Uterus (tissue), 2 donors: ENCODE measurements around the gene HOXA9.

Source experiments
- CTCF ChIP-seq, 4 experiments: fragments of 200-600 bp in 2 of 4; fragments of 450-650 bp in 2 of 4; sonication (generic) in 2 of 4; IDR thresholded peaks; one replicate each; pipeline ENCODE4 v1.5.1; 2016 to 2019; ENCODE audit warnings: antibody characterized with exemption in 4 of 4, mild to moderate bottlenecking in 2 of 4, moderate library complexity in 1 of 4
- POLR2A ChIP-seq, 2 donors: fragments of 450-650 bp; IDR thresholded peaks; one replicate each; pipeline ENCODE4 v1.6.1; 2016; ENCODE audit warnings: antibody characterized with exemption in 2 of 2, mild to moderate bottlenecking in 1 of 2, moderate library complexity in 1 of 2

DNA sequence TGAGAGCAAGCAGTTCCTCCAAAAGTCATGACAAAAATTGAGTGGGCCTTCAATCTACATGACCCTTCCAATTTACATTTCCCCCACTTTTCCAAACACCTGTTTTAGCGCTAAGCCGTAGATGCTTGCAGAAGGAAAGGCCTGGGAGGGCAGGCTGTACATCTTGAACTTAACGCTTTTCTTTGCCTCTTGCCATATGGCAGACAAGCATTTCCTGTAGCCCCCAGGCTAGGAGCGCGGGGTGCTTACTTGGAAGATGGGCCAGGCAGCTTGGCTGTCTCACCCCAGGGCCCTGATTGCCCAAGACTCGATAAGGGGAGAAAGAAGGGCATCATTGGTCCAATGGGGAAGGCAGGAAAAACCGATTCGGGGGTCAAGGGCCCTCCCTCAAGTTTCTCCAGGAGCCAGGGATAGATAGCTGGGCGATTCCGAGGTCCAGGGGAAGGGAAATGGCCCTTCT lies 7.0 kb upstream of the HOXA9 start:
- TF ChIP-seq CTCF (IDR thresholded peaks at IDR 0.05) (no peak), POLR2A (IDR thresholded peaks at IDR 0.05) (no peak)
